ENCODE data around the gene NABP1.

NABP1 gene

GRCh38 chr2:191680639-191681038 lies 2.7 kb downstream of the NABP1 start:
- no peak for DNase-seq (ENCODE audit: low spot score)

DNA sequence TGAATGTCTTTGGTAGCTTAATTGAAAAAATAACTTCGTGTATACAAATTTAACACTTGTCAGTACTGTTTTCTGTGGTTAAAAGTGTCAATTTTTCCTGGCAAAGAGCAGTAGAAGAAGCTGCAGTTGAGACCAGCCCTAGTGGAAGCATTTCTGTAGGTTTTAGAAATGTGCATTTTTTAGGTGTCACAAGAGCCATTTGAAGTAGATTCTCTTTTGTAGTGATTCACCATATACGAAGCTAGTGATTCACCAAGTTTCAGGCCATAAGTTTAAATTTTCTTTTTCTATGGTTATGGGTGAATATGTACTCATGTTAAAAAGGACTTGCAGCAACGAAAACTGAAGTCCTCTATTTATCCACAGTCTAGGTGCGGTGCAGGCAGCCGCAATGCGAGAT lies 4.2 kb downstream of the NABP1 start:
- DNase-seq (ENCODE audit: low spot score) = no peak

GRCh38 chr2:191686066-191686465 lies 8.1 kb downstream of the NABP1 start:
- DNase-seq (ENCODE audit: low spot score) = no peak

DNA sequence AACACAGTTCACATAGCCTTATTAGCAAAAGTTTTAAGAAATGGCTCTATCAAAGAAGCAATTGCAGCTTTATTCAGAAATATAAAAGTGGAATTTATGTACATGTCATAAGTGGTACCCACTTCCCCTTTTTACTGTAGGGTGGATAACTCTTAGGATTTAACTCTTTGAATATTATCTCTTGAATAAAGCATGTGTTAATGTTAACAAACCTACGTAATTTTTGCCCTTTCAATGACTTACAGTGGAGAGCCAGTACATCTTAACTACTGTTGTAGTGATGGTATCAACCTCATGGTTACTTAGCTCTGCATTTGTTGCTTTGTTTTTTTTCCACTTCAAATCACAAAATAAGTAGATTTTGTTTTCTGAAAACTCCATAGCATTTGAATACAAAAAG lies 8.8 kb downstream of the NABP1 start:
- no peak for DNase-seq (ENCODE audit: low spot score)

DNA sequence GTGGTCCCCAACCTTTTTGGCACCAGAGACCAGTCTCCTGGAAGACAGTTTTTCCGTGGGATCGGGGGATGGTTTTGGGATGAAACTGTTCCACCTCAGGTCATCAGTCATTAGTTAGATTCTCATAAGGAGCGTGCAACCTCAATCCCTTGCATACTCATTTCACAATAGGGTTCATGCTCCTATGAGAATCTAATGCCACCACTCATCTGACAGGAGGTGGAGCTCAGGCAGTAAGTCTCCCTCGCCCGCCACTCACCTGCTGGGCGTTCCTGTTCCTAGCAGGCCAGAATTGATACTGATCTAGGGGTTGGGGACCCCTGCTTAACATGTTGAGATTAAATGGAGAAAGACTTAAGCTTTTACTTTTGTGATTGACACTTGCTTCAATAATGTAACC lies 9.9 kb downstream of the NABP1 start:
- DNase-seq (ENCODE audit: low spot score) = no peak

GRCh38 chr2:191688934-191689695 lies 11.2 kb downstream of the NABP1 start:
- no peak for DNase-seq (ENCODE audit: low spot score)

DNA sequence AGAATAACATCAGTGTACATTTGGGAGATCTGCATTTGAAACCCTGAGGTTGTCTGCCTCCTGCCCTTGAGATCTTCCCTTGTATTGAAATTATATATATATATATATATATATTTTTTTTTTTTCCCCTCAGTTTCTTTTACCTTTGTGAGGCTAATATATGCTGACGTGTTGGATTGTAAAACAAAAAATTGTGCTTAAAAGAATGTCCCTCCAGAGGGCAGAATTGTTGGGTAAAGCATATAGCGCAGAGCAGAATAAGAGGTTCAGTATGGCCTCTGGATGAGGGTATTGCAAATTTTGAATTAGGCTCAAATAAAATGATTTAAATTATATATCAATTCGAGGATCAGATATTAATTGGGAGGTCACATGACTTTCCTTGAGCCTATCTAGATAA lies 12.4 kb downstream of the NABP1 start:
- DNase-seq (ENCODE audit: low spot score) = no peak

- peak; percentile 55 for DNase-seq (ENCODE audit: low spot score)
These were observed 13.2 kb downstream of the NABP1 start for GRCh38 chr2:191691016-191691735.

GRCh38 chr2:191691898-191692297 lies 14.0 kb downstream of the NABP1 start:
- DNase-seq (ENCODE audit: low spot score) = no peak

DNA sequence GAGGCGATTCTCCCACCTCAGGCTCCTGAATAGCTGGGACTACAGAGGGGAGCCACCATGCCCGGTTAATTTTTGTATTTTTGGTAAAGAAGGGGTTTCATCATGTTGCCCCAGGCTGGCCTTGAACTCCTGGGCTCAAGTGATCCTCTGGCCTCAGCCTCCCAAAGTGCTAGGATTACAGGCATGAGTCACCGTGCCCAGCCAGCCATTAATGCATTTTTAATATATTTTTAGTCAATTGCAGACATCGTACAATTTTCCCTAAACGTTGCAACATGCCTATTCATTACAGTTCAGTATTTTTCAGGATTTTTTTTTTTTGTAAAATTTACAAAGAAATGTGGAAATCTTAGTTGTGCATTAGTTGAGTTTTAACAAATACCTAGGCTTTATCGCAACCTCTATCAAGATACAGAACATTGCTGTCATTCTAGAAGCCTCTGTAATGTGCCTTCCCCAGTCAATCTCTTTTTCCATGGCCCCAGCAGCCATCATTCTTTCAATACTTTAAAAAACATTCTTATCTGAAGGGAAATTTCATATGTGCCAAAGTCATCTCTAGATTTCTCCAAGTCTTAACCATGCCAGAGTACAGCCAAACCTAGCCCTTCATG lies 14.7 kb downstream of the NABP1 start:
- DNase-seq (ENCODE audit: low spot score) = no peak

DNA sequence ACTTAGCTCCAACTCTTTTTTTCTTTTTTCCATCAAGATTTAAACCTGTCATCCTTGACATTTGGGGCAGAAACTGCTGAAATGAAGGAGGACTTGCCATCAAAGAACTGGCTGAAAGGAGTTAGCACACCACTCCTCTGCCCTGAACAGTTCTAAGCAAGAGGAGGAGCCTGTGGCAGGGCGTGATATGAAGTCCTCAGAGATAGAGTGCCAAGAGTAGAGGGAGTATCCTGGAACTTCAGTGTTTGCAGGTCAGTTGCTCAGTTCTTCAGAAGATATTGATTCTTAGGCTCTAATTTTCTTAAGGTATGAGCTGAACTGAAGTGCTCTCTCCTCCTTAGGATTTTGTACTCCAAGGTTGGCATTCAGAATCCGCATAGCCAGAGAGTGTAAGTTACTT lies 15.2 kb downstream of the NABP1 start:
- DNase-seq (ENCODE audit: low spot score) = no peak

GRCh38 chr2:191693778-191694177 lies 15.8 kb downstream of the NABP1 start:
- no peak for DNase-seq (ENCODE audit: low spot score)

- DNase-seq (ENCODE audit: low spot score) = no peak
These were observed 18.1 kb downstream of the NABP1 start for GRCh38 chr2:191696001-191696400.

DNA sequence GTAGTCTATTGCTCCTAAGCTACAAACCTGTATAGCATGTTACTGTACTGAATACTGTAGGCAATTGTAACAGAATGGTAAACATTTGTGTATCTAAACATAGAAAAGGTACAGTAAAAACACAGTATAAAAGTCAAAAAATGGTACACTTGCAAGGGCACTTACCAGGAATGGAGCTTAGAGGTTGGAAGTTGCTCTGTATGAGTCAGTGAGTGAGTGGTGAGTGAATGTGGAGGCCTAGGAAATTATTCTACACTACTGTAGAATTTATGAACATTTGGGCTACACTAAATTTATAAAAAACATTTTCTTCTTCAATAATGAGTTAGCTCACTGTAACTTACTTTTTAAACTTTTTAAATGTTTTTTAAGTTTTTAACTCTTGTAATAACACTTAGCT lies 19.0 kb downstream of the NABP1 start:
- no peak for DNase-seq (ENCODE audit: low spot score)

GRCh38 chr2:191697870-191698269 lies 19.9 kb downstream of the NABP1 start:
- DNase-seq (ENCODE audit: low spot score) = no peak

DNA sequence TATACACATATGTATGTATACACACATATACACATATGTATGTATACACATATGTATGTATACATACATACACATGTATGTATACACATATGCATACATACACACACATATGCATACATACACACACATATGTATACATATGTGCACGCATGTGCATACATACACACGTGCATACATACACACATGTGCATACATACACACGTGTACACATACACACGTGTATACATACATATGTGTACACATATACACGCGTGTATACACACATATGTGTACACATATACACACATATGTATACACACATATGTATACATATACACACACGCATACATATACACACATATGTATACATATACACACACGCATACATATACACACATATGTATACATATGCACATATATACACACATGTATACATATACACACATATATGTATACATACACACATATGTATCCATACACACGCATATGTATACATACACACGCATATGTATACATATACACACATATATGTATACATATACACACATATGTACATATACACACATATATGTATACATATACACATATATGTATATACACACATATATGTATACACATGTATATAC lies 21.5 kb downstream of the NABP1 start:
- DNase-seq (ENCODE audit: low spot score) = no peak

GRCh38 chr2:191701029-191701428 lies 23.1 kb downstream of the NABP1 start:
- no peak for DNase-seq (ENCODE audit: low spot score)

DNA sequence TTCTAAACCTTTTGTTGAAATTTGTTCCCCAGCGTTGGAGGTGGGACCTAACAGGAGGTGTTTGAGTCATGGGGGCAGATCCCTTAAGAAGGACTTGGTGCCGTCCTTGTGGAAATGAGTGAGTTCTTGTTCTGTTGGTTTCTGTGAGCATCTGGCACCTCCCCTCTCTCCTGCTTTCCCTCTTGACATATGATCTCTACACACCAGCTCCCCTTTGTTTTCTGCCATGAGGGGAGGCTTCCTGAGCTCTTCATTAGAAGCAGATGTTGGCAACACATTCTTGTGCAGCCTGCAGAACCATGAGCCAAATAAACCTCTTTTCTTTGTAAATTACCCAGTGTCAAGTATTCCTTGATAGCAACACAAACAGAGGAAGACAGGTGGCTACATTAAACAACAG lies 23.8 kb downstream of the NABP1 start:
- peak; percentile 13 for DNase-seq (ENCODE audit: low spot score)

- DNase-seq (ENCODE audit: low spot score) = no peak
These were observed 25.3 kb downstream of the NABP1 start for GRCh38 chr2:191703079-191703725.

DNA sequence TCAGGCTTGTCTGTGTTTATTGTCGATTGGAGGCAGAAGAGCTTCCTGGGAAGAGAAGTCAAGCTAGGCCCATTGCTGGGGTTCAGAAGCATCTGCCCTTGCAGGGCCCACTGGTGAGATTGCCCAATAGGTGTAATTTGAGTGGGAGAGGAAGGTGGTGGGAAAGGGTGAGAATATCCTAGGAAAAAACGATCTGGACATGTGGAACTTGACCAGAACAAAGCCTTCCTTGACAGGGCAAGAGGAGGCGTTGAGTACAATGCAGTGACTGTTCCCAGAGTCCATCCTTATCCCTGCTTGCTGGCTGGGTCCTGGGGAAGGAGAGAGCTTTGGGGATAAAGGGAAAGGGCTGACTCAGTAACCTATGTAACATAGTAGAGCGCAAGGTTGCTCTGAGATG lies 27.1 kb downstream of the NABP1 start:
- DNase-seq (ENCODE audit: low spot score) = no peak

DNA sequence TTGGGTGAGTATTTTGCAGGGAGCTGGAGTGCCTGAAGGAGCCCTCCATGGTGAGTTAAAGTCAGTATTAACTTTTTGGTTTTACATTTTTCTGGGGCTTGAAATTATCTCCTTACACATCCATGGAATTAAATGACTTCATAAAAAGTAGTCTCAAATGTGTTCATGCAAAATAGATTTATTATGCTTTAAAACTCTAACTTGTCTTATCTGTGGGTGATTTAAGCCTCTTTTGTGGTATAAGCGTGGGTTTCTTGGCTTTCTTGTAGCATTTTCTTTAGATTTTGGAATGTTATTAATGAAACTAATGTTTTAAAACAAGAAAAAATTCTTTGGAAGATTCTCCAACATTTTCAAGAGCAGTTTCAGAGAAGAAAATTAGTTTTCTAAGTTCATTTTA lies 27.8 kb downstream of the NABP1 start:
- DNase-seq (ENCODE audit: low spot score) = no peak

DNA sequence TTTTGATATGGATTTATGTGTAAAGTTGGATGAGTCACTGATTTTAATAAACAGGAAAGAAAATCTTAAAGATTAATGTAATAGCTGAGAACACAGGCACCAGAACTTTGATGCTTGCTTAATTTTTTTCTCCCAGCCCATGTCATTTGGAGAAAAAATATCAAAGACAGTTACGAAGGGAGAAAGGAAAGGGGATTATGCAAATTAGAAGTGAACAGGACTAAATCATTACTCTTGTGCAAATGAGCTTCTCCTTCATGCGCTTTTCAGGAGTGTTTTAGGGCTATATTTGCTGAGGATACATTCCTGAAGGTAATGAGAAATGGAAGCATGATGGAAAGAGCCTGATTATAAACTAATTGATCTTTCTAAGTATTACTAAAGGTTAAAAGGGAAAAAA lies 28.9 kb downstream of the NABP1 start:
- no peak for DNase-seq (ENCODE audit: low spot score)
